Ureter (tissue), 1 donor: ENCODE data around the gene TMEM150B. TPM values are rescaled to one million over a fixed set of nuclear protein-coding genes. Genes with fewer than 3 reads are reported as not detected.
"Not testable (repeated sequence)": the region's sequence is repeated elsewhere in the genome, so short reads cannot be mapped to it uniquely, and the experiment has no call there.

Source experiments
- DNase-seq: peaks from one replicate; pipeline ENCODE4 v3.0.0-alpha.2; 2020; ENCODE audit warnings: low spot score
- total RNA-seq: library from RNA; stranded (reverse); gene quantifications from one replicate; pipeline ENCODE4 v1.2.4, GENCODE V29; 2023
- donor health status: DM: yes; HTN: yes; CAD: no.

The TMEM150B gene
- total RNA-seq, 1 donor from 2014 or later = 1.9 TPM

- peak; percentile 100 for DNase-seq
These were observed 14.2 kb upstream of the TMEM150B start, which contains the start of gene KMT5C for GRCh38 chr19:55339105-55339888. Gene KMT5C, plus strand, starts transcription at chr19:55339876. Its CDS starts 2,061 bp downstream, at chr19:55341937.

- DNase-seq = no peak
These were observed 11.0 kb upstream of the TMEM150B start for GRCh38 chr19:55336101-55336500.

- DNase-seq = no peak
These were observed 8.7 kb upstream of the TMEM150B start for GRCh38 chr19:55333870-55334269.

- not testable (repeated sequence) for DNase-seq
These were observed 4.7 kb upstream of the TMEM150B start for GRCh38 chr19:55329791-55330190.

GRCh38 chr19:55328774-55329318 is 3.7 kb upstream of the TMEM150B start:
- not testable (repeated sequence) for DNase-seq

GRCh38 chr19:55324662-55325061 is 479 bp downstream of the TMEM150B start:
- no peak for DNase-seq

- no peak for DNase-seq
These were observed 2.8 kb downstream of the TMEM150B start for GRCh38 chr19:55322204-55322885.

GRCh38 chr19:55321466-55322137 is 3.5 kb downstream of the TMEM150B start:
- no peak for DNase-seq

- DNase-seq = no peak
These were observed 4.2 kb downstream of the TMEM150B start for GRCh38 chr19:55320844-55321419.

- no peak for DNase-seq
These were observed 5.4 kb downstream of the TMEM150B start for GRCh38 chr19:55319785-55320184.

- no peak for DNase-seq
These were observed 8.5 kb downstream of the TMEM150B start for GRCh38 chr19:55316646-55317045.

- DNase-seq = no peak
These were observed 9.1 kb downstream of the TMEM150B start for GRCh38 chr19:55315956-55316525.

GRCh38 chr19:55314396-55314795 is 10.7 kb downstream of the TMEM150B start:
- DNase-seq = no peak

- no peak for DNase-seq
These were observed 12.3 kb downstream of the TMEM150B start for GRCh38 chr19:55312621-55313512.

- DNase-seq = no peak
These were observed 13.3 kb downstream of the TMEM150B start for GRCh38 chr19:55311797-55312196.

- DNase-seq = no peak
These were observed 13.7 kb downstream of the TMEM150B start for GRCh38 chr19:55311397-55311796.

- DNase-seq = no peak
These were observed 14.6 kb downstream of the TMEM150B start for GRCh38 chr19:55310498-55310897.

- no peak for DNase-seq
These were observed 15.7 kb downstream of the TMEM150B start for GRCh38 chr19:55309448-55309847.

GRCh38 chr19:55308281-55308680 is 16.9 kb downstream of the TMEM150B start:
- no peak for DNase-seq

GRCh38 chr19:55306712-55307111 is 18.4 kb downstream of the TMEM150B start:
- no peak for DNase-seq
